ENCODE measurements around the gene CAPN15.

The CAPN15 gene

GRCh38 chr16:503150-504071 lies 24.1 kb upstream of the CAPN15 start:
- TF ChIP-seq, protein P1, sequence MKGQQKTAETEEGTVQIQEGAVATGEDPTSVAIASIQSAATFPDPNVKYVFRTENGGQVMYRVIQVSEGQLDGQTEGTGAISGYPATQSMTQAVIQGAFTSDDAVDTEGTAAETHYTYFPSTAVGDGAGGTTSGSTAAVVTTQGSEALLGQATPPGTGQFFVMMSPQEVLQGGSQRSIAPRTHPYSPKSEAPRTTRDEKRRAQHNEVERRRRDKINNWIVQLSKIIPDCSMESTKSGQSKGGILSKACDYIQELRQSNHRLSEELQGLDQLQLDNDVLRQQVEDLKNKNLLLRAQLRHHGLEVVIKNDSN (IDR thresholded peaks at IDR 0.05) = no peak
- TF ChIP-seq YY1 (IDR thresholded peaks at IDR 0.05; ENCODE audit: low read depth) (no peak), NFIC (IDR thresholded peaks at IDR 0.05) (no peak), EP300 (IDR thresholded peaks at IDR 0.05; ENCODE audit: borderline replicate concordance) (no peak), FOXM1 (IDR thresholded peaks at IDR 0.05; ENCODE audit: borderline replicate concordance, low read depth) (no peak), ZBTB7A (IDR thresholded peaks at IDR 0.05; ENCODE audit: low read depth) (no peak), EGR1 (IDR thresholded peaks at IDR 0.05) (no peak), TEAD4 (IDR thresholded peaks at IDR 0.05) (no peak), CREB1 (IDR thresholded peaks at IDR 0.05; ENCODE audit: low read depth) (no peak), RAD21 (IDR thresholded peaks at IDR 0.05; ENCODE audit: low read depth) (no peak), TCF12 (IDR thresholded peaks at IDR 0.05; ENCODE audit: low read depth) (no peak), TAF1 (IDR thresholded peaks at IDR 0.05; ENCODE audit: low read depth) (no peak)
- TF ChIP-seq, protein P2, sequence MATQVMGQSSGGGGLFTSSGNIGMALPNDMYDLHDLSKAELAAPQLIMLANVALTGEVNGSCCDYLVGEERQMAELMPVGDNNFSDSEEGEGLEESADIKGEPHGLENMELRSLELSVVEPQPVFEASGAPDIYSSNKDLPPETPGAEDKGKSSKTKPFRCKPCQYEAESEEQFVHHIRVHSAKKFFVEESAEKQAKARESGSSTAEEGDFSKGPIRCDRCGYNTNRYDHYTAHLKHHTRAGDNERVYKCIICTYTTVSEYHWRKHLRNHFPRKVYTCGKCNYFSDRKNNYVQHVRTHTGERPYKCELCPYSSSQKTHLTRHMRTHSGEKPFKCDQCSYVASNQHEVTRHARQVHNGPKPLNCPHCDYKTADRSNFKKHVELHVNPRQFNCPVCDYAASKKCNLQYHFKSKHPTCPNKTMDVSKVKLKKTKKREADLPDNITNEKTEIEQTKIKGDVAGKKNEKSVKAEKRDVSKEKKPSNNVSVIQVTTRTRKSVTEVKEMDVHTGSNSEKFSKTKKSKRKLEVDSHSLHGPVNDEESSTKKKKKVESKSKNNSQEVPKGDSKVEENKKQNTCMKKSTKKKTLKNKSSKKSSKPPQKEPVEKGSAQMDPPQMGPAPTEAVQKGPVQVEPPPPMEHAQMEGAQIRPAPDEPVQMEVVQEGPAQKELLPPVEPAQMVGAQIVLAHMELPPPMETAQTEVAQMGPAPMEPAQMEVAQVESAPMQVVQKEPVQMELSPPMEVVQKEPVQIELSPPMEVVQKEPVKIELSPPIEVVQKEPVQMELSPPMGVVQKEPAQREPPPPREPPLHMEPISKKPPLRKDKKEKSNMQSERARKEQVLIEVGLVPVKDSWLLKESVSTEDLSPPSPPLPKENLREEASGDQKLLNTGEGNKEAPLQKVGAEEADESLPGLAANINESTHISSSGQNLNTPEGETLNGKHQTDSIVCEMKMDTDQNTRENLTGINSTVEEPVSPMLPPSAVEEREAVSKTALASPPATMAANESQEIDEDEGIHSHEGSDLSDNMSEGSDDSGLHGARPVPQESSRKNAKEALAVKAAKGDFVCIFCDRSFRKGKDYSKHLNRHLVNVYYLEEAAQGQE (IDR thresholded peaks at IDR 0.05; ENCODE audit: low read depth) = no peak
- TF ChIP-seq, protein P3, sequence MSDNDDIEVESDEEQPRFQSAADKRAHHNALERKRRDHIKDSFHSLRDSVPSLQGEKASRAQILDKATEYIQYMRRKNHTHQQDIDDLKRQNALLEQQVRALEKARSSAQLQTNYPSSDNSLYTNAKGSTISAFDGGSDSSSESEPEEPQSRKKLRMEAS (IDR thresholded peaks at IDR 0.05) = no peak

DNA sequence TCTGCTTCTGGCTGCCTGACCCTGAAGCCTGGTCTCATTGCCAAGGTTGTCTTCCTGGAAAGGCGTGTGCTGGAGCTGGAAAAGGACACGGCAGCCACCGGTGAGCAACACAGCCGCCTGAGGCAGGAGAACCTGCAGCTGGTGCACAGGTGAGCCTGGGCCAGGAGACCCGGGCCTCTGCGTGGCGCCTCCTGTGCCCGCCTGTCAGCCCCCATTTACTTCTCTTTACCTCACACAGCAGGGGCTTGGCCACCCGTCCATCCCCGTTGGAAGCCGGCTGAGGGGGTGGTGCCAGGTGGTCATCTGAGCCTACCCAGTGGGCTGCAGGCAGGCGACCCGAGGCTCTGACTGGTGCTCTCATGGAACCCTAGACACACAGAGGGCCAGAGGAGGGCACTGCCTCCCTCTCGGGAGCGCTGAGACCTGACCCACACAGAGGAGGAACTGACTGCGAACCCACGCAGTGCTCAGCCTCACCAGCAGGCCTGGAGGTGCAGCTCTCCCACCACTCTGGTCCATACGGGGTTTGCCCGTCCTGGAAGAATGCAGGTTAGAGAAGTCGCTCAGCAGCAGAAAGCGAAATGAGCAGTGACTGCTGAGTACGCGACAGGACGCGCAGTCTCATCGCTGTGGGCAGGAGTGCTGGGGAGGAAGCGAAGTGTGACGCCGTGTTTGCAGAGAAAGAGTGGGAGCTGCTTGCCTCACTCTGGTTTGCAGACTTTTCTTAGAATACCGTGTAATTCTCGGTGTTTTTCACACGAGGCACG lies 21.9 kb upstream of the CAPN15 start:
- no peak for TF ChIP-seq FOXM1 (IDR thresholded peaks at IDR 0.05; ENCODE audit: borderline replicate concordance, low read depth)
- TF ChIP-seq CEBPB (IDR thresholded peaks at IDR 0.05) = no peak
- no peak for TF ChIP-seq TAF1 (IDR thresholded peaks at IDR 0.05; ENCODE audit: low read depth)
- no peak for TF ChIP-seq RAD21 (IDR thresholded peaks at IDR 0.05; ENCODE audit: low read depth)
- TF ChIP-seq EP300 (IDR thresholded peaks at IDR 0.05; ENCODE audit: borderline replicate concordance) = no peak
- no peak for TF ChIP-seq CREB1 (IDR thresholded peaks at IDR 0.05; ENCODE audit: low read depth)
- TF ChIP-seq ZBTB7A (IDR thresholded peaks at IDR 0.05; ENCODE audit: low read depth) = no peak
- no peak for TF ChIP-seq TEAD4 (IDR thresholded peaks at IDR 0.05)
- TF ChIP-seq, protein P3 (IDR thresholded peaks at IDR 0.05) = no peak
- TF ChIP-seq, protein P1 (IDR thresholded peaks at IDR 0.05) = no peak
- TF ChIP-seq, protein P2 (IDR thresholded peaks at IDR 0.05; ENCODE audit: low read depth) = no peak

GRCh38 chr16:506246-506546 lies 21.3 kb upstream of the CAPN15 start:
- no peak for TF ChIP-seq NFIC (IDR thresholded peaks at IDR 0.05)
- TF ChIP-seq, protein P3 (IDR thresholded peaks at IDR 0.05) = no peak
- no peak for TF ChIP-seq TCF12 (IDR thresholded peaks at IDR 0.05; ENCODE audit: low read depth)
- no peak for TF ChIP-seq TAF1 (IDR thresholded peaks at IDR 0.05; ENCODE audit: low read depth)
- TF ChIP-seq, protein P1 (IDR thresholded peaks at IDR 0.05) = no peak

DNA sequence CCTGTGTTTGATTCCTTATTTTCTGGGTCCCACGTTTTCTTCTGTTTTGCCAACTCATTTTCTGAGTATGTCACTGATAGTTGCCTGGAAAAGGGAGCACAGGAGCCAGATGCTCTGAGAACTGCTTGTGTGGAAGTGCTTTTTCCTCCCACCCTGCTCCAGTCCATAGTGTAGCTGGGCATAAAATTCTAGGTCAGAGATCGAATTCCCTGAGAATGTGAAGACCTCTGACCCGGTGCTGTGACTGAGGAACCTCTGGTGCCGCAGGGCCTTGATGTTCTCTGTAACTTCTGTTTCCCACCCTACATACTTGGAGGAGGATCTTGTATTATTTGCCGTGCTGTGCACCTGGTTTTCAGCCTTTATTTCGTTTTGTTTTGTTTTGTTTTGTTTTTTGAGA lies 19.5 kb upstream of the CAPN15 start:
- TF ChIP-seq CEBPB (IDR thresholded peaks at IDR 0.05) (no peak), ZBTB7A (IDR thresholded peaks at IDR 0.05; ENCODE audit: low read depth) (no peak), EP300 (IDR thresholded peaks at IDR 0.05; ENCODE audit: borderline replicate concordance) (no peak)

All from Ishikawa (cell line).